ENCODE results near the gene PTK6. TPM values are rescaled to one million over a fixed set of nuclear protein-coding genes. Genes with fewer than 3 reads are reported as not detected.

The PTK6 gene
- under 1 TPM in 2 of 4 donors, not detected in 2; under 0.01 TPM for total RNA-seq

GRCh38 chr20:63536997-63537524 is at the start of gene PTK6:
TSS of gene PTK6 (minus strand) at chr20:63537376. CDS start at chr20:63537314, 62 bp downstream.
- H3K9me3 ChIP-seq: no peaks in the 10 kb centered on the region
- no peak within 1 kb of the TSS for H3K4me3 ChIP-seq
- no peaks in the 10 kb centered on the region for H3K36me3 ChIP-seq
- DNase-seq: no peak
- intact Hi-C loops (cut with DNase I; ENCODE audit: low total_unique reads): no loop called here
- no peaks in the 10 kb centered on the region for H3K4me1 ChIP-seq
- H3K27ac ChIP-seq: no peak within 1 kb of the TSS
- H3K27me3 ChIP-seq: peaks cover 11 to 12% of the 10 kb centered on the region in 2 donors
- no peak for TF ChIP-seq CTCF (IDR thresholded peaks at IDR 0.05)
- TF ChIP-seq POLR2A (IDR thresholded peaks at IDR 0.05): no peak

- no peaks in the 10 kb centered on the region for H3K27me3 ChIP-seq
- intact Hi-C loops (cut with DNase I; ENCODE audit: low total_unique reads): no loop called here
- DNase-seq: no peak
- H3K4me1 ChIP-seq: no peaks in the 10 kb centered on the region
- no peaks in the 10 kb centered on the region for H3K36me3 ChIP-seq
- H3K9me3 ChIP-seq: no peaks in the 10 kb centered on the region
- no peak for TF ChIP-seq POLR2A (IDR thresholded peaks at IDR 0.05)
- no peak for TF ChIP-seq CTCF (IDR thresholded peaks at IDR 0.05)
- H3K27ac ChIP-seq: no peak overlapping the region
- no peak overlapping the region for H3K4me3 ChIP-seq
Measured at GRCh38 chr20:63586797-63587196, 49.6 kb upstream of the PTK6 start.

GRCh38 chr20:63585616-63586565 is 48.7 kb upstream of the PTK6 start:
- H3K4me3 ChIP-seq: no peak overlapping the region
- no peaks in the 10 kb centered on the region for H3K27me3 ChIP-seq
- intact Hi-C loops (cut with DNase I; ENCODE audit: low total_unique reads): no loop called here
- H3K9me3 ChIP-seq: no peaks in the 10 kb centered on the region
- no peak for TF ChIP-seq POLR2A (IDR thresholded peaks at IDR 0.05)
- no peak for TF ChIP-seq CTCF (IDR thresholded peaks at IDR 0.05)
- no peak for DNase-seq
- H3K36me3 ChIP-seq: no peaks in the 10 kb centered on the region
- no peak overlapping the region for H3K27ac ChIP-seq
- no peaks in the 10 kb centered on the region for H3K4me1 ChIP-seq

- Histone ChIP-seq H3K9me3 (no peaks in the 10 kb centered on the region), H3K36me3 (no peaks in the 10 kb centered on the region), H3K27ac (no peak overlapping the region), H3K4me1 (no peaks in the 10 kb centered on the region), H3K4me3 (no peak overlapping the region), H3K27me3 (no peaks in the 10 kb centered on the region)
- intact Hi-C loops (cut with DNase I; ENCODE audit: low total_unique reads): no loop called here
- no peak for DNase-seq
- TF ChIP-seq CTCF (IDR thresholded peaks at IDR 0.05): no peak
- TF ChIP-seq POLR2A (IDR thresholded peaks at IDR 0.05): no peak
Measured at GRCh38 chr20:63582382-63583063, 45.3 kb upstream of the PTK6 start.
